Uterus (tissue), 4 donors: ENCODE data around the gene RAPH1. TPM values are rescaled to one million over a fixed set of nuclear protein-coding genes. Genes with fewer than 3 reads are reported as not detected.

Experiments used
- DNase-seq, 2 donors: peaks; one replicate each; pipeline ENCODE4 v3.0.0-alpha.2; 2019 to 2020
- H3K27ac ChIP-seq, 2 donors: fragments of 200-600 bp; sonication (generic); 1 replicate in 1 of 2; 2 replicates in 1 of 2; pipeline ENCODE4 v1.5.1; 2016 to 2018
- H3K27me3 ChIP-seq, 2 donors: fragments of 200-600 bp; sonication (generic); one replicate each; pipeline ENCODE4 v1.5.1; 2018 to 2019; ENCODE audit warnings: control low read depth in 1 of 2
- H3K36me3 ChIP-seq, 2 donors: fragments of 200-600 bp; sonication (generic); one replicate each; pipeline ENCODE4 v1.5.1; 2019; ENCODE audit warnings: control low read depth in 1 of 2
- H3K4me1 ChIP-seq, 2 donors: fragments of 200-600 bp; sonication (generic); one replicate each; pipeline ENCODE4 v1.5.1; 2018 to 2019; ENCODE audit warnings: control low read depth in 1 of 2
- H3K4me3 ChIP-seq, 2 donors: fragments of 200-600 bp; sonication (generic); 1 replicate in 1 of 2; 2 replicates in 1 of 2; pipeline ENCODE4 v1.5.1; 2018 to 2019; ENCODE audit warnings: mild to moderate bottlenecking in 1 of 2
- H3K9me3 ChIP-seq, 2 donors: fragments of 200-600 bp; sonication (generic); one replicate each; pipeline ENCODE4 v1.5.1; 2019; ENCODE audit warnings: control low read depth in 1 of 2
- POLR2A ChIP-seq, 2 donors: fragments of 450-650 bp; IDR thresholded peaks; one replicate each; pipeline ENCODE4 v1.6.1; 2016; ENCODE audit warnings: antibody characterized with exemption in 2 of 2, mild to moderate bottlenecking in 1 of 2, moderate library complexity in 1 of 2
- intact Hi-C: fragments of 100-400 bp; cut with DNase I; formaldehyde crosslinking; loops from one replicate; pipeline ENCODE4 v1.15.1; 2023; ENCODE audit warnings: low total_unique reads
- total RNA-seq, 4 donors: library from RNA; depleted of rRNA in 3 of 4; stranded (reverse); fragments of >200 nt in 3 of 4; gene quantifications; one replicate each; pipeline versions ENCODE4 v1.1.0 to v1.2.4, GENCODE V29; 2014 to 2023
- TF ChIP-seq, protein P1 (sequence below), 4 experiments: fragments of 200-600 bp in 2 of 4; fragments of 450-650 bp in 2 of 4; sonication (generic) in 2 of 4; IDR thresholded peaks; one replicate each; pipeline ENCODE4 v1.5.1; 2016 to 2019; ENCODE audit warnings: antibody characterized with exemption in 4 of 4, mild to moderate bottlenecking in 2 of 4, moderate library complexity in 1 of 4
- donor health status: DM: yes; HTN: yes; CAD: no.

RAPH1 gene
- total RNA-seq, 4 donors from 2014 or later: 17.4 to 49.5 (median 23.5) TPM

DNA sequence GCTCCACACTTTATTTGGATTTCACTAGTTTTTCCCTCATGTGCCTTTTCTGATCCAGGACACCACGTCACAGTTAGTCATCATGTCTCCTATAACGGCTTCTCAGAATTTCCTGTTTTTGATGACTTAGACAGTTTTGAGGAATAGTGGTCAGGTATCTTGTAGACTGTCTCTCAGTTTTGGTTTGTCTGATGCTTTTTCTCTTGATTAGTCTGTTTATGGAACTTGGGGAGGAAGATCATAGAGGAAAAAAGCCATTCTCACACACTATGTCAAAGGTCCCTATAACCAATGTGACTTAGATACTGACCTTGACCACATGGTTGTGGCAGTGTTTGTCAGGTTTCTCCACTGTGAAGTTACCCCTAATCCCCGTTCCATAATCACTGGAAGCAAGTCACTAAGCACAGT lies 89.0 kb downstream of the RAPH1 start:
- no peaks in the 10 kb centered on the region for H3K9me3 ChIP-seq
- H3K36me3 ChIP-seq: no peaks in the 10 kb centered on the region
- H3K27me3 ChIP-seq: no peaks in the 10 kb centered on the region
- no peak overlapping the region for H3K4me3 ChIP-seq
- no peak overlapping the region for H3K27ac ChIP-seq
- no peak for DNase-seq
- no peak for TF ChIP-seq POLR2A (IDR thresholded peaks at IDR 0.05)
- TF ChIP-seq, protein P1, sequence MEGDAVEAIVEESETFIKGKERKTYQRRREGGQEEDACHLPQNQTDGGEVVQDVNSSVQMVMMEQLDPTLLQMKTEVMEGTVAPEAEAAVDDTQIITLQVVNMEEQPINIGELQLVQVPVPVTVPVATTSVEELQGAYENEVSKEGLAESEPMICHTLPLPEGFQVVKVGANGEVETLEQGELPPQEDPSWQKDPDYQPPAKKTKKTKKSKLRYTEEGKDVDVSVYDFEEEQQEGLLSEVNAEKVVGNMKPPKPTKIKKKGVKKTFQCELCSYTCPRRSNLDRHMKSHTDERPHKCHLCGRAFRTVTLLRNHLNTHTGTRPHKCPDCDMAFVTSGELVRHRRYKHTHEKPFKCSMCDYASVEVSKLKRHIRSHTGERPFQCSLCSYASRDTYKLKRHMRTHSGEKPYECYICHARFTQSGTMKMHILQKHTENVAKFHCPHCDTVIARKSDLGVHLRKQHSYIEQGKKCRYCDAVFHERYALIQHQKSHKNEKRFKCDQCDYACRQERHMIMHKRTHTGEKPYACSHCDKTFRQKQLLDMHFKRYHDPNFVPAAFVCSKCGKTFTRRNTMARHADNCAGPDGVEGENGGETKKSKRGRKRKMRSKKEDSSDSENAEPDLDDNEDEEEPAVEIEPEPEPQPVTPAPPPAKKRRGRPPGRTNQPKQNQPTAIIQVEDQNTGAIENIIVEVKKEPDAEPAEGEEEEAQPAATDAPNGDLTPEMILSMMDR (IDR thresholded peaks at IDR 0.05): no peak
- no peaks in the 10 kb centered on the region for H3K4me1 ChIP-seq
- intact Hi-C loops: no loop called here

DNA sequence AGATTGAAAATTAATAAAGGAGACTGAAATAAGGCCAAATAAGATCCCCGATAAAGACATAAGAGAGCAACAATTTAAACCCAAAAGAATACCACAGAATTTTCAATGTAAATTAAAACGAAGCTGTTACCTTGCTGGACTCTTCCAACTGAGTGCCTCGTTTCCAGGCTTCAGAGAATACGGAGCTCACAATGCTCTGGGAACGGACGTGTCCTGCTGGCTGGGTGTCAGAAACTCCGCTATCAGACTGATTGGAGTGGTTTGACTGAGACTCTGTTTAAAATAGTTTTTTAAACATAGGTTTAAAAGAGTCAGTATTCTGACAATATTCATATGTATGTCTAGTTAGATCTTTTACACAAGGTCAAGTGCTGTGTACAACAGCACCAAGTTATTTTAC lies 90.4 kb downstream of the RAPH1 start:
- H3K4me1 ChIP-seq: no peaks in the 10 kb centered on the region

DNA sequence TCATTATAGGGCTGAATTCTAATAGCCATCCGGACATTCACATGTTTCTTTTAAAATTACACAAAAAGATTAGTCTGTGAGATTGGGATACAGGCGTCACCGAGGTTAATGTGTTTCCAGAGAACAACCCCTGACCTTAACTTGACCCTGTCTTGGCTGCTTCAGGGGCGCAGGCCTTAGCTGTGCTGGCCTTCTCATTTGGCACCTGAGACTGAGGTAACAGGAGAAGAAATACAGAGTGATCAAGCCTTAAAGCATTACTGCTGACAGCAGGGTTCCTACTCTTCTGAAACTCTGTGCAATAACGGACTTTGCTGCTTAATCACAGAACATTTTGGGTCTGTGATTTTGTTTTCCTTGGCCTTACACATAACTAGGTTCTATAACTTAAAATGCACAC lies 92.6 kb downstream of the RAPH1 start:
- Histone ChIP-seq H3K36me3 (no peaks in the 10 kb centered on the region), H3K27me3 (no peaks in the 10 kb centered on the region), H3K4me1 (no peaks in the 10 kb centered on the region), H3K9me3 (no peaks in the 10 kb centered on the region), H3K4me3 (no peak overlapping the region), H3K27ac (no peak overlapping the region)
- intact Hi-C loops: no loop called here
- DNase-seq: no peak
- TF ChIP-seq POLR2A (IDR thresholded peaks at IDR 0.05): no peak
- TF ChIP-seq, protein P1 (IDR thresholded peaks at IDR 0.05): no peak

More for the DNA sequence above, 90.4 kb downstream of the RAPH1 start:
- intact Hi-C loops: no loop called here
- no peak for DNase-seq
- TF ChIP-seq, protein P1 (IDR thresholded peaks at IDR 0.05): no peak
- no peak for TF ChIP-seq POLR2A (IDR thresholded peaks at IDR 0.05)
- Histone ChIP-seq H3K9me3 (no peaks in the 10 kb centered on the region), H3K4me3 (no peak overlapping the region), H3K36me3 (no peaks in the 10 kb centered on the region), H3K27me3 (no peaks in the 10 kb centered on the region), H3K27ac (no peak overlapping the region)

DNA sequence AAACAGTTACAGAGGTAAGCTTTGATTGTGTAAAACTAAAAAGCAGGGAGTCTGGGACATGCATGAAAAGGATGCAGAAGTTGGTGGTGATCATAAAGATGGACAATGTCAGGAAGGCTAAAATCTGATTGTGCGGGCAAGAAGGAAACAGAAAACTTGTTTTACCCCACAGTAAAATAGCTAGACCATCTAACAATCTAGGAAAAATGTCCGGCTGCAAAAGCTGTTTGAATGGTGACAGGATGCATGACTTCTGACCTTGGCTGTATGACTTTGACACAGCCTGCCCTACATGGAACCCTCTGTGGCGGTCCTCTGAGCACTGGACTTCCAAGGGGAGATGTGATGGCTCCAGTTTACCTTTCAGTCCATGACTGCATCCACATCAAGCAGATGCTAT lies 93.6 kb downstream of the RAPH1 start:
- Histone ChIP-seq H3K27ac (no peak overlapping the region), H3K36me3 (no peaks in the 10 kb centered on the region)
- intact Hi-C loops: no loop called here

DNA sequence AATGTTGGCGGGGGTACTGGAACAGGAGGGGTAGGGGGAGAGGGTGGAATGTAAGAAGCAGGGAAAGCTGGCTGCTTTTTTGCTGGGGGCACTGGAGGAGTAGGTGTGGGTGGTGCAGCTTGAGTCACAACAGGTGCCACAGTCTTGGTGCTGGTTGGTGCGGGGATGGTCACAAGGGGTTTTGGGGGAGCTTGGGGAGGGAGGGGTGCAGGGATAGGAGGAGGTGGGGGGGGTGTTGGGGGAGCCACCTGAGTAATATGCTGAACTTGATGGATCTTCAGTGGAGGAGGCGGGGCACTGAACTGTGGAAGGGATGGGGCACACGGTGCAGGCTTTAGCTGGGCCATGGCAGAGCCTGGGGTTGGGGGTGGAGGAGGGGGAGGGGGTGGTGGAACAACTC lies 94.4 kb downstream of the RAPH1 start:
- Histone ChIP-seq H3K27ac (no peak overlapping the region), H3K9me3 (no peaks in the 10 kb centered on the region), H3K27me3 (no peaks in the 10 kb centered on the region), H3K36me3 (no peaks in the 10 kb centered on the region), H3K4me3 (no peak overlapping the region), H3K4me1 (no peaks in the 10 kb centered on the region)
- TF ChIP-seq, protein P1 (IDR thresholded peaks at IDR 0.05): no peak
- no peak for TF ChIP-seq POLR2A (IDR thresholded peaks at IDR 0.05)
- DNase-seq: no peak
- intact Hi-C loops: no loop called here

More for the DNA sequence above, 93.6 kb downstream of the RAPH1 start:
- TF ChIP-seq, protein P1 (IDR thresholded peaks at IDR 0.05): no peak
- TF ChIP-seq POLR2A (IDR thresholded peaks at IDR 0.05): no peak
- no peak overlapping the region for H3K4me3 ChIP-seq
- no peak for DNase-seq
- no peaks in the 10 kb centered on the region for H3K27me3 ChIP-seq
- H3K4me1 ChIP-seq: no peaks in the 10 kb centered on the region
- H3K9me3 ChIP-seq: no peaks in the 10 kb centered on the region
